Pancreas (tissue), 10 donors: ENCODE data around the gene MECR. TPM values are rescaled to one million over a fixed set of nuclear protein-coding genes. Genes with fewer than 3 reads are reported as not detected.

ENCODE experiments used
- ATAC-seq, 4 donors: fragments of 200-7000 bp; cut with Tn5 transposase; one replicate each; pipeline versions ENCODE4 v1.8.0 to v1.9.1; 2020; ENCODE audit warnings: mild to moderate bottlenecking in 4 of 4, moderate library complexity in 4 of 4
- DNase-seq, 6 donors: peaks; one replicate each; pipeline ENCODE4 v3.0.0-alpha.2; 2020
- FAIRE-seq: peaks from 2 replicates; lab custom pipeline; 2012; peaks lifted over from hg19 to GRCh38; lab: Jason Lieb, UNC
- H3K27ac ChIP-seq, 4 donors: fragments of 200-600 bp; sonication (generic); 1 replicate in 3 of 4; 2 replicates in 1 of 4; pipeline versions ENCODE4 v1.5.0 to v1.8.0; 2020
- H3K27me3 ChIP-seq, 4 donors: fragments of 200-600 bp; one replicate each; pipeline ENCODE4 v1.8.0; 2021
- H3K36me3 ChIP-seq, 3 donors: fragments of 200-600 bp; sonication (generic) in 1 of 3; one replicate each; pipeline versions ENCODE4 v1.5.0 to v1.8.0; 2020 to 2021
- H3K4me1 ChIP-seq, 3 donors: fragments of 200-600 bp; one replicate each; pipeline ENCODE4 v1.8.0; 2021
- H3K4me3 ChIP-seq, 4 donors: fragments of 200-600 bp; sonication (generic) in 2 of 4; one replicate each; pipeline versions ENCODE4 v1.5.0 to v1.8.0; 2020 to 2021
- H3K9me3 ChIP-seq, 4 donors: fragments of 200-600 bp; one replicate each; pipeline ENCODE4 v1.8.0; 2021
- CTCF ChIP-seq, 4 donors: fragments of 200-600 bp; sonication (generic) in 3 of 4; IDR thresholded peaks; one replicate each; pipeline versions ENCODE4 v1.5.0 to v1.8.0; 2021; ENCODE audit warnings: antibody characterized with exemption in 4 of 4
- WGBS, 2 donors: extraction: QIAGEN DNeasy Blood & Tissue Kit; methylation state at CpG; one replicate each; pipeline ENCODE4 v1.1.7; 2013; 5-methylcytosine and 5-hydroxymethylcytosine counted together
- intact Hi-C, 3 donors: fragments of 100-400 bp; cut with DNase I; formaldehyde crosslinking; loops; one replicate each; pipeline versions ENCODE4 v1.11.1 to v1.14.2; 2022
- polyA plus RNA-seq, 2 donors: library from polyadenylated mRNA; stranded (reverse); fragments of 200-250 nt; gene quantifications; one replicate each; pipeline ENCODE4 v1.2.3, GENCODE V29; 2013
- total RNA-seq, 6 donors: library from RNA; stranded (reverse); fragmentation: NEBNext Ultra II Directional in 4 of 6; extraction: Animal tissue kit (Norgen Biotek cat#: 25700) in 4 of 6; gene quantifications; one replicate each; pipeline versions ENCODE4 v1.2.1 to v1.2.4, GENCODE V29; 2021 to 2023
- donor health status: healthy with polysubstance abuse.
- donor health status: DM: no; HTN: no; CAD: no; lungs with moderate emphysema.
- donor health status: DM: no; HTN: no; CAD: no.
- donor health status: control.
- donor health status: control.
- donor health status: Bipolar disorder and iron deficiency.
- donor health status: DM: yes; HTN: yes; CAD: no.
- donor health status: DM: no; HTN: no; CAD: no.
- donor health status: DM: no; HTN: no; CAD: no.
- donor health status: DM: yes; HTN: yes; CAD: no.

The MECR gene
- total and polyA plus RNA-seq, 8 donors, result 9.0 to 19.6 (median 10.5) TPM

GRCh38 chr1:29200906-29201594 is 29.7 kb downstream of the MECR start:
- FAIRE-seq, result no peak
- H3K27me3 ChIP-seq, result no peaks in the 10 kb centered on the region
- DNase-seq, result peak in 1 of 6 donors; percentile 3
- intact Hi-C loops, result loop anchor here in 1 of 3 donors (5.0 to 10.0 kb wide), 2 partner anchors 319 to 416 kb away; no protein-coding TSS in a partner anchor
- H3K4me3 ChIP-seq, result no peak overlapping the region
- TF ChIP-seq CTCF (IDR thresholded peaks at IDR 0.05), result no peak
- 95 to 98% methylated on average over 5 of the region's 5 CpGs for WGBS, 2 donors
- peaks cover 0 to 6% (median 5%) of the 10 kb centered on the region in 3 donors for H3K36me3 ChIP-seq
- H3K9me3 ChIP-seq, result no peaks in the 10 kb centered on the region
- peaks cover 0 to 9% (median 4%) of the 10 kb centered on the region in 3 donors for H3K4me1 ChIP-seq
- ATAC-seq, result no peak
- no peak overlapping the region for H3K27ac ChIP-seq

GRCh38 chr1:29197993-29198392 is 32.7 kb downstream of the MECR start:
- H3K27ac ChIP-seq, result no peak overlapping the region
- FAIRE-seq, result no peak
- no peak for TF ChIP-seq CTCF (IDR thresholded peaks at IDR 0.05)
- no peaks in the 10 kb centered on the region for H3K9me3 ChIP-seq
- peaks cover 0 to 5% (median 1%) of the 10 kb centered on the region in 3 donors for H3K36me3 ChIP-seq
- peak in 1 of 6 donors; percentile 35 for DNase-seq
- peaks cover 0 to 9% (median 4%) of the 10 kb centered on the region in 3 donors for H3K4me1 ChIP-seq
- H3K27me3 ChIP-seq, result no peaks in the 10 kb centered on the region
- no peak overlapping the region for H3K4me3 ChIP-seq
- WGBS, 2 donors, result 90 to 92% methylated on average over 12 of the region's 12 CpGs
- no peak for ATAC-seq
- intact Hi-C loops, result loop anchor here in 1 of 3 donors (10.0 kb wide), 1 partner anchor 313 kb away; no protein-coding TSS in a partner anchor

- ATAC-seq, result peak in 3 of 4 donors; percentile 56 to 82 (median 71)
- 92 to 93% methylated on average over 2 of the region's 2 CpGs for WGBS, 2 donors
- no peak for DNase-seq
- no peak for TF ChIP-seq CTCF (IDR thresholded peaks at IDR 0.05)
- intact Hi-C loops, result loop anchor here in 1 of 3 donors (10.0 kb wide), 1 partner anchor 313 kb away; no protein-coding TSS in a partner anchor
- Histone ChIP-seq H3K4me1 (peaks cover 0 to 7% (median 4%) of the 10 kb centered on the region in 3 donors), H3K9me3 (no peaks in the 10 kb centered on the region), H3K4me3 (no peak overlapping the region), H3K27me3 (no peaks in the 10 kb centered on the region), H3K36me3 (peaks cover 0 to 5% (median 4%) of the 10 kb centered on the region in 3 donors), H3K27ac (no peak overlapping the region)
- no peak for FAIRE-seq
Observed at GRCh38 chr1:29197590-29197924, 33.2 kb downstream of the MECR start.

GRCh38 chr1:29196863-29197589 is 33.7 kb downstream of the MECR start:
- Histone ChIP-seq H3K9me3 (no peaks in the 10 kb centered on the region), H3K4me3 (no peak overlapping the region), H3K36me3 (peaks cover 0 to 5% (median 4%) of the 10 kb centered on the region in 3 donors), H3K4me1 (peaks cover 0 to 1% (median under 1%) of the 10 kb centered on the region in 3 donors), H3K27me3 (no peaks in the 10 kb centered on the region), H3K27ac (no peak overlapping the region)
- DNase-seq, result peak in 1 of 6 donors; percentile 7
- no peak for ATAC-seq
- TF ChIP-seq CTCF (IDR thresholded peaks at IDR 0.05), result no peak
- 76 to 77% methylated on average over 7 of the region's 7 CpGs for WGBS, 2 donors
- intact Hi-C loops, result loop anchor here in 1 of 3 donors (10.0 kb wide), 1 partner anchor 312 kb away; no protein-coding TSS in a partner anchor
- no peak for FAIRE-seq
